HepG2 (cell line): ENCODE measurements around the gene RASGRP4. TPM values are rescaled to one million over a fixed set of nuclear protein-coding genes. Genes with fewer than 3 reads are reported as not detected.

Source experiments
- ATAC-seq: fragments of 200-7000 bp; cut with Tn5 transposase; 3 replicates; pipeline ENCODE4 v1.9.1; 2020; ENCODE audit warnings: mild to moderate bottlenecking, moderate library complexity
- BruUV-seq: library from RNA; stranded (reverse); fragments of 400-500 nt; replicated peaks from 2 replicates; lab custom pipeline; 2021; lab: Mats Ljungman, UMichigan
- CTCF ChIA-PET: fragments of 300-600 bp; formaldehyde crosslinking; extraction: SDS; loops from one replicate; lab custom pipeline; 2021; ENCODE audit warnings: low total read pairs, inconsistent platforms, low intra/inter-chr PET ratio; lab: Yijun Ruan, JAX
- POLR2A ChIA-PET: fragments of 350-600 bp; sonication (Branson Sonifier 250); formaldehyde crosslinking; loops from one replicate; lab custom pipeline; 2020; ENCODE audit warnings: antibody characterized with exemption, inconsistent platforms; lab: Yijun Ruan, JAX
- DNase-seq: peaks from one replicate; pipeline ENCODE4 v3.0.0-alpha.2; 2015; ENCODE audit warnings: low spot score
- FAIRE-seq: peaks from 3 replicates; lab custom pipeline; 2011; peaks lifted over from hg19 to GRCh38; lab: Jason Lieb, UNC
- H2AFZ ChIP-seq: one replicate; pipeline ENCODE4 v1.6.1; 2011; ENCODE audit warnings: low read length, inconsistent platforms
- H3K27ac ChIP-seq: fragments of 300-600 bp; 3 replicates; pipeline ENCODE4 v1.8.0; 2011; ENCODE audit warnings: mixed run types, mild to moderate bottlenecking, mixed read lengths, low read length, inconsistent platforms; ENCODE audit not compliant: insufficient read depth; ENCODE audit errors: extremely low read length
- H3K27me3 ChIP-seq, 2 experiments: fragments of 200-600 bp in 1 of 2; 2 replicates in 1 of 2; 3 replicates in 1 of 2; pipeline versions ENCODE4 v1.6.0 to v1.8.0; 2011; ENCODE audit warnings: low read length in 2 of 2, mild to moderate bottlenecking in 2 of 2, moderate library complexity in 2 of 2, inconsistent platforms in 1 of 2; ENCODE audit not compliant: insufficient read depth in 2 of 2, control insufficient read depth in 1 of 2
- H3K36me3 ChIP-seq, 2 experiments: fragments of 200-600 bp in 1 of 2; replicated peaks in 1 of 2; 2 replicates in 1 of 2; 3 replicates in 1 of 2; pipeline versions ENCODE4 v1.5.1 to v1.8.0; 2011; ENCODE audit warnings: low read length in 2 of 2, inconsistent platforms in 1 of 2; ENCODE audit not compliant: insufficient read depth in 2 of 2, control insufficient read depth in 1 of 2
- H3K4me1 ChIP-seq: 2 replicates; pipeline ENCODE4 v1.5.1; 2012; ENCODE audit warnings: low read length, inconsistent platforms; ENCODE audit not compliant: insufficient read depth
- H3K4me2 ChIP-seq: 2 replicates; pipeline ENCODE4 v1.6.0; 2011; ENCODE audit warnings: low read depth, low read length, inconsistent platforms
- H3K4me3 ChIP-seq, 3 experiments: fragments of 200-600 bp in 1 of 3; sonication (generic), shearing (Covaris generic) in 1 of 3; replicated peaks in 1 of 3; 2 replicates each; pipeline ENCODE4 v1.5.1; 2011 to 2016; ENCODE audit warnings: low read length in 3 of 3, inconsistent platforms in 2 of 3, low read depth in 2 of 3, mild to moderate bottlenecking in 2 of 3, control low read depth in 1 of 3, mixed read lengths in 1 of 3; ENCODE audit not compliant: insufficient read depth in 1 of 3
- H3K79me2 ChIP-seq: one replicate; pipeline ENCODE4 v1.6.1; 2011; ENCODE audit warnings: low read length, inconsistent platforms; ENCODE audit not compliant: insufficient read depth
- H3K9ac ChIP-seq: 2 replicates; pipeline ENCODE4 v1.6.0; 2011; ENCODE audit warnings: mild to moderate bottlenecking, low read depth, low read length, inconsistent platforms; ENCODE audit not compliant: insufficient read depth
- H3K9me3 ChIP-seq: 2 replicates; pipeline ENCODE4 v1.5.1; 2012; ENCODE audit warnings: mild to moderate bottlenecking, low read length
- H4K20me1 ChIP-seq: 2 replicates; pipeline ENCODE4 v1.6.0; 2011; ENCODE audit warnings: inconsistent platforms, mild to moderate bottlenecking, low read length, moderate library complexity; ENCODE audit not compliant: insufficient read depth
- ATRX ChIP-seq: sonication (generic); formaldehyde crosslinking; IDR thresholded peaks from 2 replicates; pipeline ENCODE4 v1.4.0; 2020; ENCODE audit warnings: missing genetic modification reagents, borderline replicate concordance
- CAMTA2 ChIP-seq: sonication (generic); formaldehyde crosslinking; IDR thresholded peaks from 2 replicates; pipeline ENCODE4 v1.4.0; 2020; ENCODE audit warnings: mild to moderate bottlenecking, missing genetic modification reagents, borderline replicate concordance
- CBFB ChIP-seq: sonication (generic); formaldehyde crosslinking; IDR thresholded peaks from 2 replicates; pipeline ENCODE4 v1.4.0; 2020; ENCODE audit warnings: missing genetic modification reagents
- CREB3 ChIP-seq: sonication (generic); formaldehyde crosslinking; IDR thresholded peaks from 2 replicates; pipeline ENCODE4 v1.5.0; 2020; ENCODE audit warnings: missing genetic modification reagents
- MAFG ChIP-seq: sonication (generic); formaldehyde crosslinking; IDR thresholded peaks from 2 replicates; pipeline ENCODE4 v1.5.1; 2020; ENCODE audit warnings: mild to moderate bottlenecking, missing genetic modification reagents
- MTA1 ChIP-seq: sonication (generic); formaldehyde crosslinking; IDR thresholded peaks from 2 replicates; pipeline ENCODE4 v1.4.0; 2020; ENCODE audit warnings: missing genetic modification reagents, mild to moderate bottlenecking, borderline replicate concordance
- NBN ChIP-seq: fragments of 450-650 bp; conservative IDR thresholded peaks from 2 replicates; pipeline ENCODE4 v1.6.1; 2017
- PHB2 ChIP-seq: fragments of 450-650 bp; IDR thresholded peaks from 2 replicates; pipeline ENCODE4 v1.6.1; 2018; ENCODE audit not compliant: partially characterized antibody
- SNAPC2 ChIP-seq: sonication (generic); formaldehyde crosslinking; IDR thresholded peaks from 2 replicates; pipeline ENCODE4 v1.8.1; 2022; ENCODE audit warnings: mild to moderate bottlenecking, missing genetic modification reagents
- TBX3 ChIP-seq: fragments of 450-650 bp; IDR thresholded peaks from 2 replicates; pipeline ENCODE4 v1.6.1; 2017; ENCODE audit warnings: antibody characterized with exemption, mild to moderate bottlenecking, inconsistent platforms, borderline replicate concordance
- TP53 ChIP-seq: sonication (generic); formaldehyde crosslinking; conservative IDR thresholded peaks from 2 replicates; pipeline ENCODE4 v1.4.0; 2020; ENCODE audit warnings: missing genetic modification reagents
- ZBTB42 ChIP-seq: sonication (generic); formaldehyde crosslinking; IDR thresholded peaks from 2 replicates; pipeline ENCODE4 v1.5.0; 2020; ENCODE audit warnings: mild to moderate bottlenecking, missing genetic modification reagents
- ZFP82 ChIP-seq: sonication (generic); formaldehyde crosslinking; IDR thresholded peaks from 2 replicates; pipeline ENCODE4 v1.5.1; 2020; ENCODE audit warnings: mild to moderate bottlenecking, missing genetic modification reagents, borderline replicate concordance
- ZNF124 ChIP-seq: sonication (generic); formaldehyde crosslinking; IDR thresholded peaks from 2 replicates; pipeline ENCODE4 v1.4.0; 2020; ENCODE audit warnings: missing genetic modification reagents
- ZNF562 ChIP-seq: sonication (generic); formaldehyde crosslinking; IDR thresholded peaks from 2 replicates; pipeline ENCODE4 v1.8.0; 2022; ENCODE audit warnings: missing genetic modification reagents, borderline replicate concordance
- ZNF563 ChIP-seq: sonication (generic); formaldehyde crosslinking; IDR thresholded peaks from 2 replicates; pipeline ENCODE4 v1.8.0; 2022; ENCODE audit warnings: mild to moderate bottlenecking, moderate library complexity, missing genetic modification reagents
- ZNF709 ChIP-seq: sonication (generic); formaldehyde crosslinking; IDR thresholded peaks from 2 replicates; pipeline ENCODE4 v1.5.0; 2020; ENCODE audit warnings: mild to moderate bottlenecking, missing genetic modification reagents
- ZNF83 ChIP-seq: sonication (generic); formaldehyde crosslinking; IDR thresholded peaks from 2 replicates; pipeline ENCODE4 v1.4.0; 2020; ENCODE audit warnings: missing genetic modification reagents, mild to moderate bottlenecking, borderline replicate concordance
- WGBS: methylation state at CpG from one replicate; pipeline ENCODE4 v1.1.6; 2017; ENCODE audit warnings: low lambda C conversion rate; 5-methylcytosine and 5-hydroxymethylcytosine counted together
- in situ Hi-C: cut with HindIII; loops from 2 replicates; pipeline ENCODE4 v1.10.0; 2017; ENCODE audit warnings: low pct_unique_long_range_greater_than_20kb; ENCODE audit not compliant: extremely low pct_ligation_motif_present
- intact Hi-C: fragments of 100-400 bp; cut with micrococcal nuclease; formaldehyde crosslinking; loops from one replicate; pipeline ENCODE4 v1.10.0; 2022; ENCODE audit not compliant: unreplicated experiment
- polyA plus RNA-seq, 8 experiments: library from polyadenylated mRNA; depleted of rRNA in 3 of 8; stranded (reverse) in 7 of 8; unstranded in 1 of 8; fragments of >200 nt; fragmentation: Illumina TruSeq in 4 of 8; extraction: Trizol in 4 of 8; gene quantifications; 2 replicates each; pipeline versions ENCODE4 v1.2.1 to v1.2.3, GENCODE V29; 2011 to 2016; ENCODE audit warnings: low read depth in 4 of 8, missing spikeins in 1 of 8, mixed read lengths in 1 of 8; ENCODE audit not compliant: insufficient read depth in 1 of 8
- total RNA-seq, 5 experiments: library from RNA; depleted of rRNA; stranded (reverse); fragments of >200 nt; fragmentation: Illumina TruSeq; extraction: Trizol; gene quantifications; 2 replicates each; pipeline ENCODE4 v1.2.3, GENCODE V29; 2016; ENCODE audit warnings: low read depth in 1 of 5
- TF ChIP-seq, protein P1 (sequence below): sonication (generic); formaldehyde crosslinking; IDR thresholded peaks from 2 replicates; pipeline ENCODE4 v1.5.0; 2020; ENCODE audit warnings: mild to moderate bottlenecking, missing genetic modification reagents

The RASGRP4 gene
- total and polyA plus RNA-seq, 2 of the 13 experiments (the other 11 are each of a cell fraction or from before 2014, with no cell fraction given) = not detected

GRCh38 chr19:38451036-38451435 lies 25.0 kb upstream of the RASGRP4 start:
- no peak overlapping the region for H3K9ac ChIP-seq
- no peaks in the 10 kb centered on the region for H4K20me1 ChIP-seq
- no peaks in the 10 kb centered on the region for H3K79me2 ChIP-seq
- WGBS = 17% methylated on average over 8 of the region's 8 CpGs
- intact Hi-C loops (no loop called here), in situ Hi-C loops (no loop called here)
- no peaks in the 10 kb centered on the region for H3K9me3 ChIP-seq
- FAIRE-seq (no peak), DNase-seq (no peak), ATAC-seq (no peak)
- H3K4me2 ChIP-seq = no peak overlapping the region
- H3K36me3 ChIP-seq = no peaks in the 10 kb centered on the region
- no peak overlapping the region for H2AFZ ChIP-seq
- H3K4me1 ChIP-seq = no peaks in the 10 kb centered on the region
- POLR2A ChIA-PET = no interaction called here
- TF ChIP-seq ZFP82 (CRISPR knock-in tag) (no peak), SNAPC2 (CRISPR knock-in tag) (no peak), ZNF124 (CRISPR knock-in tag) (no peak), CREB3 (CRISPR knock-in tag) (no peak), TP53 (CRISPR knock-in tag) (no peak), TBX3 (no peak), CAMTA2 (CRISPR knock-in tag) (no peak), ZNF709 (CRISPR knock-in tag) (no peak), ZNF562 (no peak), ATRX (CRISPR knock-in tag) (no peak), NBN (no peak), MAFG (CRISPR knock-in tag) (no peak), ZNF563 (CRISPR knock-in tag) (no peak), ZNF83 (CRISPR knock-in tag) (no peak), PHB2 (no peak), CBFB (CRISPR knock-in tag) (no peak), MTA1 (CRISPR knock-in tag) (no peak), ZBTB42 (CRISPR knock-in tag) (no peak)
- TF ChIP-seq, protein P1, sequence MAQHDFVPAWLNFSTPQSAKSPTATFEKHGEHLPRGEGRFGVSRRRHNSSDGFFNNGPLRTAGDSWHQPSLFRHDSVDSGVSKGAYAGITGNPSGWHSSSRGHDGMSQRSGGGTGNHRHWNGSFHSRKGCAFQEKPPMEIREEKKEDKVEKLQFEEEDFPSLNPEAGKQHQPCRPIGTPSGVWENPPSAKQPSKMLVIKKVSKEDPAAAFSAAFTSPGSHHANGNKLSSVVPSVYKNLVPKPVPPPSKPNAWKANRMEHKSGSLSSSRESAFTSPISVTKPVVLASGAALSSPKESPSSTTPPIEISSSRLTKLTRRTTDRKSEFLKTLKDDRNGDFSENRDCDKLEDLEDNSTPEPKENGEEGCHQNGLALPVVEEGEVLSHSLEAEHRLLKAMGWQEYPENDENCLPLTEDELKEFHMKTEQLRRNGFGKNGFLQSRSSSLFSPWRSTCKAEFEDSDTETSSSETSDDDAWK = no peak
- peaks cover 2 to 16% of the 10 kb centered on the region in 2 experiments; a peak in 4 of 5 replicates for H3K27me3 ChIP-seq
- CTCF ChIA-PET = no interaction called here
- H3K4me3 ChIP-seq = no peak overlapping the region
- no TSS peak for BruUV-seq
- H3K27ac ChIP-seq = no peak overlapping the region
